Left ventricle myocardium inferior (tissue), 1 donor: ENCODE data around the gene CRYBB1. TPM values are rescaled to one million over a fixed set of nuclear protein-coding genes. Genes with fewer than 3 reads are reported as not detected.

Experiments used
- DNase-seq: peaks from one replicate; pipeline ENCODE4 v3.0.0-alpha.2; 2020
- H3K27ac ChIP-seq: fragments of 200-600 bp; replicated peaks from 2 replicates; pipeline ENCODE4 v1.8.0; 2021
- H3K27me3 ChIP-seq: fragments of 200-600 bp; 2 replicates; pipeline ENCODE4 v1.8.0; 2021; ENCODE audit warnings: low read depth
- H3K36me3 ChIP-seq: fragments of 200-600 bp; 2 replicates; pipeline ENCODE4 v1.8.0; 2021
- H3K4me1 ChIP-seq: fragments of 200-600 bp; 2 replicates; pipeline ENCODE4 v1.8.0; 2021
- H3K4me3 ChIP-seq: fragments of 200-600 bp; 2 replicates; pipeline ENCODE4 v1.8.0; 2021; ENCODE audit warnings: mild to moderate bottlenecking, moderate library complexity
- H3K9me3 ChIP-seq: fragments of 200-600 bp; replicated peaks from 2 replicates; pipeline ENCODE4 v1.8.0; 2021
- CTCF ChIP-seq: fragments of 200-600 bp; IDR thresholded peaks from 2 replicates; pipeline ENCODE4 v1.8.0; 2021; ENCODE audit warnings: antibody characterized with exemption, mild to moderate bottlenecking, borderline replicate concordance
- intact Hi-C: fragments of 100-400 bp; cut with micrococcal nuclease; formaldehyde crosslinking; loops from one replicate; pipeline ENCODE4 v1.11.0; 2022
- total RNA-seq: library from RNA; stranded (reverse); fragmentation: NEBNext Ultra II Directional; extraction: Animal tissue kit (Norgen Biotek cat#: 25700); gene quantifications from one replicate; pipeline ENCODE4 v1.2.1, GENCODE V29; 2021
- donor health status: DM: no; HTN: yes; CAD: no; lungs with severe emphysema.

Gene CRYBB1
- total RNA-seq, 1 donor from 2014 or later = 0.66 TPM

- DNase-seq = no peak
- H3K27me3 ChIP-seq = no peaks in the 10 kb centered on the region
- intact Hi-C loops = no loop called here
- TF ChIP-seq CTCF = no peak
- no peaks in the 10 kb centered on the region for H3K9me3 ChIP-seq
- H3K36me3 ChIP-seq = no peaks in the 10 kb centered on the region
- H3K4me1 ChIP-seq = no peaks in the 10 kb centered on the region
- H3K27ac ChIP-seq = no peak overlapping the region
- no peak overlapping the region for H3K4me3 ChIP-seq
Observed at GRCh38 chr22:26602127-26602526, 15.7 kb downstream of the CRYBB1 start.

- Histone ChIP-seq H3K27me3 (no peaks in the 10 kb centered on the region), H3K27ac (no peak overlapping the region), H3K9me3 (no peaks in the 10 kb centered on the region), H3K4me3 (no peak overlapping the region), H3K4me1 (no peaks in the 10 kb centered on the region), H3K36me3 (no peaks in the 10 kb centered on the region)
- no peak for TF ChIP-seq CTCF
- intact Hi-C loops = no loop called here
- DNase-seq = no peak
Observed at GRCh38 chr22:26601726-26602125, 16.1 kb downstream of the CRYBB1 start.

GRCh38 chr22:26599505-26599904, 18.3 kb downstream of the CRYBB1 start:
- intact Hi-C loops = no loop called here
- Histone ChIP-seq H3K9me3 (no peaks in the 10 kb centered on the region), H3K27ac (no peak overlapping the region), H3K36me3 (no peaks in the 10 kb centered on the region), H3K4me1 (no peaks in the 10 kb centered on the region), H3K27me3 (peaks cover 8% of the 10 kb centered on the region), H3K4me3 (no peak overlapping the region)
- DNase-seq = no peak
- no peak for TF ChIP-seq CTCF

DNA sequence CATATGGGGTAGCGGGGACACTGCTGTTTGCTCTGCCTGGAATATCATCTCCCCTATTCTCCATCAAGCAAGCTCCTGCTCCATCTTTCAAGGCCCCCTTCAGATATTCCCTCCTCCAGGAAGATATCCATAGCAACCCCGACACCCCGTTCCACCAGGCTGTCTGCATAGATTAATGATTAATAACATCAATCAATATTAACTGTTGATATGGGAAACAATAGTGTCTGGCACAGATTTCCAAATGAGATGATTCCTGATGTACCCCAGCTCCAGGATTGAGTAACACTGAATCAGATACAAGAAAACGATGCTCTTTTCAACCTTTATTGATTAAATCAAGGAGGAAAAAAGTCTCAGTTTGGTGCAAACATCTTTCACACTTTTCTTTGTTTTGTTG, 20.3 kb downstream of the CRYBB1 start:
- intact Hi-C loops = no loop called here
- DNase-seq = no peak
- Histone ChIP-seq H3K27me3 (peaks cover 8% of the 10 kb centered on the region), H3K9me3 (no peaks in the 10 kb centered on the region), H3K27ac (no peak overlapping the region), H3K4me1 (no peaks in the 10 kb centered on the region), H3K36me3 (no peaks in the 10 kb centered on the region), H3K4me3 (no peak overlapping the region)
- TF ChIP-seq CTCF = no peak

- TF ChIP-seq CTCF = no peak
- DNase-seq = no peak
- Histone ChIP-seq H3K27ac (no peak overlapping the region), H3K36me3 (no peaks in the 10 kb centered on the region), H3K4me3 (no peak overlapping the region), H3K9me3 (no peaks in the 10 kb centered on the region), H3K27me3 (peaks cover 8% of the 10 kb centered on the region), H3K4me1 (peaks cover 3% of the 10 kb centered on the region)
- intact Hi-C loops = no loop called here
Observed at GRCh38 chr22:26597026-26597425, 20.8 kb downstream of the CRYBB1 start.

- Histone ChIP-seq H3K27ac (no peak overlapping the region), H3K4me1 (peaks cover 24% of the 10 kb centered on the region), H3K27me3 (peaks cover 8% of the 10 kb centered on the region), H3K4me3 (no peak overlapping the region), H3K36me3 (no peaks in the 10 kb centered on the region), H3K9me3 (no peaks in the 10 kb centered on the region)
- no peak for DNase-seq
- TF ChIP-seq CTCF = no peak
- intact Hi-C loops = no loop called here
Observed at GRCh38 chr22:26593763-26594162, 24.1 kb downstream of the CRYBB1 start.
